ENCODE measurements around the gene PRLHR. TPM values are rescaled to one million over a fixed set of nuclear protein-coding genes. Genes with fewer than 3 reads are reported as not detected.

PRLHR gene
- total RNA-seq: not detected in 2 replicates

DNA sequence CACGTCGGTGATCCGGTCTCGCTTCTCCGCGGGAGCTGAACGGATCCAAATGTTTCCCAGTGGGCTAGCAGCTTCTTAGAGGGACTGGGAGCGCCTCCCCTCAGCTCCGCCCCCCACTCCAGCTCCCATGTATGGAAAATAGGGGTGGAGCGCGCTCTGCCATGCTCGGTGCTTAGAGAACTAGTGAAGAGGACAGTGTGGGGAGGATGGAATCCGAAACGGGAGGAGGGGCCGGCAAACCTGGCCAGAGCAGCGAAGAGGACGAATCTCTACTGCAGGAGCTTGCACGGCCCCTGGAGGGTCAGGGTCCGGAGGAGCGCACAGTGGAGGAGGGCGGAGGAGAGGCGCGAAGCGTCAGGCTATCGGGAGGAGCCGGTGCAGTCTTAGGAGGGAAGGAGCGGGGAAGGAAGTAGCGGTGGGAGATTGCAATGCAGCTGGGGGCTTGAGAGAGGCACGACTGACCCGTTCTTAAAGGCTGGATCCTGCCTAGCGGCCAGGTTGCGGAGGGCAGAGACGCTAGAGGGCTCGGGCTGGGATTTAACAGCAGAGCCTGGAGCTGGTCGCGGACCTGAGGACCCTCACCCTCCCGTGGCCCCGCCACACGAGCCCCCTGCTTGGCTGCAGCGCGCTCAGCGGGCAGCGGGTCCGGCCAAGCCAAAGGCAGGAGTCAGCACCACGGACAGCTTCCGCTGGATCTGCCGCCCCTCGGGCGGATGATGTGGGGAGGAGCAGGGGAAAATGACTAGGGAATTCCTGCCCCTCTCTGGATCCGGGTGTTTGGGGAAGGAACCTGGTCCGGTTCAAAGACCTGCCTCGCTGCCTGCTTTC lies at the start of gene PRLHR:
PRLHR (minus strand) TSS at position 51 of the 828 bp plus-strand sequence. CDS start 404 bp downstream, outside the sequence.

Other genes with a start within 250 kb of the PRLHR start
- 18.3 and 19.9 TPM in 2 replicates for gene CACUL1, start 159.3 kb upstream of the PRLHR start, total RNA-seq